ENCODE measurements around the gene RAPGEF5. TPM values are rescaled to one million over a fixed set of nuclear protein-coding genes. Genes with fewer than 3 reads are reported as not detected.
A peak's percentile ranks its signal among the peaks of the same experiment; 100 is the strongest.

Gene RAPGEF5
- total and polyA plus RNA-seq, 4 donors, result 16.1 to 308 (median 61.4) TPM

DNA sequence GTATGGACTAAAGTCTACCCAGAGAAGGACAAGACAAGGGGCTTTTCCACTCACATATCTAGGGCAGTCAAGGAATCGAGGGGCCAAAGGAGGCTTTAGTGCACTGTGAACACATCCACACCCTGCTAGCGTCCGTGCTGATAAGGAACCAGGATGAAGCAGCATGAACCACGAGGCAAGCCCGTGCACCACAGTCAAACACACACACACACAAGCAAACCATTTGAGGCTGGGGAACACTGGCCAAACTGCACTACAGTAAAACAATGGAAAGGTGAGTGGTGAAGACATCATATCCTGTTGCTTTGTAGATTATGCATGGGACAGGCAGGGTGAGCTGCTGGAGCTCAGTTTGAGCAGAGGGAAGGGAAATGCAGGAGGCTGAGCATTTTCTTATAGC, 233.8 kb downstream of the RAPGEF5 start:
- H3K36me3 ChIP-seq (ENCODE audit: control insufficient read depth in 4 of 4, insufficient read depth in 4 of 4, low read length in 4 of 4), result peaks cover 0 to 29% (median 0%) of the 10 kb centered on the region in 4 donors
- TF ChIP-seq, protein P1, sequence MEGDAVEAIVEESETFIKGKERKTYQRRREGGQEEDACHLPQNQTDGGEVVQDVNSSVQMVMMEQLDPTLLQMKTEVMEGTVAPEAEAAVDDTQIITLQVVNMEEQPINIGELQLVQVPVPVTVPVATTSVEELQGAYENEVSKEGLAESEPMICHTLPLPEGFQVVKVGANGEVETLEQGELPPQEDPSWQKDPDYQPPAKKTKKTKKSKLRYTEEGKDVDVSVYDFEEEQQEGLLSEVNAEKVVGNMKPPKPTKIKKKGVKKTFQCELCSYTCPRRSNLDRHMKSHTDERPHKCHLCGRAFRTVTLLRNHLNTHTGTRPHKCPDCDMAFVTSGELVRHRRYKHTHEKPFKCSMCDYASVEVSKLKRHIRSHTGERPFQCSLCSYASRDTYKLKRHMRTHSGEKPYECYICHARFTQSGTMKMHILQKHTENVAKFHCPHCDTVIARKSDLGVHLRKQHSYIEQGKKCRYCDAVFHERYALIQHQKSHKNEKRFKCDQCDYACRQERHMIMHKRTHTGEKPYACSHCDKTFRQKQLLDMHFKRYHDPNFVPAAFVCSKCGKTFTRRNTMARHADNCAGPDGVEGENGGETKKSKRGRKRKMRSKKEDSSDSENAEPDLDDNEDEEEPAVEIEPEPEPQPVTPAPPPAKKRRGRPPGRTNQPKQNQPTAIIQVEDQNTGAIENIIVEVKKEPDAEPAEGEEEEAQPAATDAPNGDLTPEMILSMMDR (IDR thresholded peaks at IDR 0.05; ENCODE audit: control extremely low read depth, extremely low read depth), result no peak
- no peak for ATAC-seq (ENCODE audit: insufficient read depth, low FRiP score)
- no peak overlapping the region for H3K9ac ChIP-seq (ENCODE audit: insufficient read depth in 1 of 2, low read length in 2 of 2)
- no peaks in the 10 kb centered on the region for H3K27me3 ChIP-seq (ENCODE audit: control insufficient read depth in 3 of 3, insufficient read depth in 3 of 3, low read length in 2 of 3)
- no peaks in the 10 kb centered on the region for H3K9me3 ChIP-seq (ENCODE audit: control insufficient read depth in 4 of 4, insufficient read depth in 3 of 4, low read length in 3 of 4)
- peaks cover 0 to 4% (median 0%) of the 10 kb centered on the region in 5 donors for H3K4me1 ChIP-seq (ENCODE audit: control insufficient read depth in 5 of 5, insufficient read depth in 5 of 5, low read length in 5 of 5)
- WGBS, 2 donors, result 24 to 37% methylated on average over 5 of the region's 5 CpGs
- peak in 2 of 3 donors; percentile 23 to 27 for DNase-seq
- peak overlapping the region in 1 of 2 donors; percentile 64 for H3K27ac ChIP-seq (ENCODE audit: low read depth in 1 of 2, low read length in 1 of 2)
- no peak overlapping the region for H3K4me3 ChIP-seq

DNA sequence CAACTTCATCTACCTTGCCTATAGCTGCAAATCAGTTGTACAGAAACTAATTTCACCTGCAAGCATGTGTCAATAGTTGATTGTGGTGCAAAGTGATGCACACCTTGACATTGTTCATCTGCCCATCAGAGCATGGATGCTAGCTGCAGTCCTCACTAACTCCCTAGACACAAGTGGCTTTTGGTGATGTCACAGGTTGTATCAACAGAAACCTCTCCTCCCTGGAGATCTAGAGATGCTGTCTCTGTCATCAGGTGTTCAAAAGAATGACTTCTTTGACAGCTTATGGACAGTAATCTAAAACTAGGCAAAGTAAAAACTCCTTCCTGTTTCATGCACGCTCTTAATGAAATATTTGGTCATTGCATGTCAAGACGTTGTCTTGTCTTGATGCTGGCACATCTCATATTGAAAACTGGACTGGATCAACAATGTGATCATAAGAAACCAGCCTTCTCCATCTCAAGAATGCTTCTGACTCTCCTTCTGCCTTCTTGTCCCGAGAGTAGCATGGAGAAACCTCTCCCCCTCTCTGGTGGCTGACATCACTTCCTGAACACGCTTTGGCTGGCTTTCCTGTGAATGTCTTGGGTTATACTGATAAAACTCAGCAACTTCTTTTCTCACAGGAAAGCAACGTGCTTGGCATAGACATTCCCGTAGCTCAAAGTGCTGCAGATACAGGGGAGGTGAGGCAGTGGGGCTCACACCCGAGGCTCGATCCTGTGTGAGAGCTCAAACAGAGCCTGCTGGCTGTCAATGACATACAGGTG, 235.1 kb downstream of the RAPGEF5 start:
- TF ChIP-seq, protein P1 (IDR thresholded peaks at IDR 0.05; ENCODE audit: control extremely low read depth, extremely low read depth), result no peak
- Histone ChIP-seq H3K9ac (ENCODE audit: insufficient read depth in 1 of 2, low read length in 2 of 2) (no peak overlapping the region), H3K36me3 (ENCODE audit: control insufficient read depth in 4 of 4, insufficient read depth in 4 of 4, low read length in 4 of 4) (peaks cover 0 to 34% (median 0%) of the 10 kb centered on the region in 4 donors), H3K27me3 (ENCODE audit: control insufficient read depth in 3 of 3, insufficient read depth in 3 of 3, low read length in 2 of 3) (no peaks in the 10 kb centered on the region), H3K27ac (ENCODE audit: low read depth in 1 of 2, low read length in 1 of 2) (peak overlapping the region; percentile 17 to 67), H3K9me3 (ENCODE audit: control insufficient read depth in 4 of 4, insufficient read depth in 3 of 4, low read length in 3 of 4) (peaks cover 0 to 2% (median 0%) of the 10 kb centered on the region in 4 donors), H3K4me1 (ENCODE audit: control insufficient read depth in 5 of 5, insufficient read depth in 5 of 5, low read length in 5 of 5) (peaks cover 0 to 4% (median 0%) of the 10 kb centered on the region in 5 donors), H3K4me3 (no peak overlapping the region)
- WGBS, 2 donors, result 14 to 27% methylated on average over 8 of the region's 8 CpGs
- ATAC-seq (ENCODE audit: insufficient read depth, low FRiP score) (no peak), DNase-seq (peak in 2 of 3 donors; percentile 38 to 66)

GRCh38 chr7:22120391-22121053, 236.4 kb downstream of the RAPGEF5 start:
- Histone ChIP-seq H3K27ac (ENCODE audit: low read depth in 1 of 2, low read length in 1 of 2) (no peak overlapping the region), H3K36me3 (ENCODE audit: control insufficient read depth in 4 of 4, insufficient read depth in 4 of 4, low read length in 4 of 4) (peaks cover 0 to 30% (median 0%) of the 10 kb centered on the region in 4 donors), H3K9me3 (ENCODE audit: control insufficient read depth in 4 of 4, insufficient read depth in 3 of 4, low read length in 3 of 4) (peaks cover 0 to 2% (median 0%) of the 10 kb centered on the region in 4 donors), H3K4me3 (no peak overlapping the region), H3K4me1 (ENCODE audit: control insufficient read depth in 5 of 5, insufficient read depth in 5 of 5, low read length in 5 of 5) (peaks cover 0 to 2% (median 0%) of the 10 kb centered on the region in 5 donors), H3K27me3 (ENCODE audit: control insufficient read depth in 3 of 3, insufficient read depth in 3 of 3, low read length in 2 of 3) (no peaks in the 10 kb centered on the region), H3K9ac (ENCODE audit: insufficient read depth in 1 of 2, low read length in 2 of 2) (no peak overlapping the region)
- TF ChIP-seq, protein P1 (IDR thresholded peaks at IDR 0.05; ENCODE audit: control extremely low read depth, extremely low read depth), result no peak
- DNase-seq (no peak), ATAC-seq (ENCODE audit: insufficient read depth, low FRiP score) (no peak)
- WGBS, 2 donors, result 89 to 91% methylated on average over 8 of the region's 8 CpGs

All from lung (tissue), 12 donors.